GM19025 (cell line): ENCODE measurements around the gene TIMM10.

ENCODE experiments used
- ATAC-seq: cut with Tn5 transposase; IDR thresholded peaks from one replicate; pipeline ENCODE4 v1.9.1; 2021; ENCODE audit warnings: mild to moderate bottlenecking, low read depth, moderate library complexity; ENCODE audit not compliant: unreplicated experiment

Gene TIMM10

DNA sequence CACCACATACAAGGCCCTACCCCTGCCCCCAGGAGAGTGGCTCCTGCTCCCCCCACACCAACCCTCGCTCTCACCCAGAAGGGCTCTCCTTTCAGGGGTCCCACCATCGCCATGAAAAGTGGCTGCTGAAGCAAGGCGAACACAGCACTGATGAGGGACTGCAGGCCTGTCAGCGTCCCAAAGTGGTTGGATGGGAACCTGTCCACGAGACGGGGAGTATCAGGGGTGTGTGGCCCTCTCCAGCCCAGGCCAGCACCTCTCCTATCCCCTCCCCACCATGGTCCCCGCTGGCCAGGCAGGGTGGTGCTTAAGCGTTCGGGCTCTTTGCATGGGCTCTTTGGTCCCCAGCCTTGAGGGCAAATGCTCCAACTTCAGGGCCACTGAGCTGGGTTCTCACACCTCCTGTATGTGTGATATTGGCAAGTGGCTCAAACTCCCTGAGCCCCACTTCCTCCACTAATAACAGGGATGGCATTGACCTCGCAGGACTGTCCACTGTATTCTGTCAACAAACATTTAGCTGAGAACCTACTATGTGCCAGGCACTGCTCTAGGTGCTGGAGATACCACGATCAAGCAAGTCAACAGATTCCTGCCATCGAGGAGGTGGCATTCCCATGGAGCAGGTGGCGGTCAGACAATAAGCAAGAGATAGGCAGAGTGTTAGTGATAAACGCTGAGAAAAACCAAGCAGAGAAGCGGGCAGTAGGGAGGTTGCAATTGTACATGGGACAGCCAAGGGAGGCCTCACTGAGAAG, 43.4 kb downstream of the TIMM10 start:
- no peak for ATAC-seq

DNA sequence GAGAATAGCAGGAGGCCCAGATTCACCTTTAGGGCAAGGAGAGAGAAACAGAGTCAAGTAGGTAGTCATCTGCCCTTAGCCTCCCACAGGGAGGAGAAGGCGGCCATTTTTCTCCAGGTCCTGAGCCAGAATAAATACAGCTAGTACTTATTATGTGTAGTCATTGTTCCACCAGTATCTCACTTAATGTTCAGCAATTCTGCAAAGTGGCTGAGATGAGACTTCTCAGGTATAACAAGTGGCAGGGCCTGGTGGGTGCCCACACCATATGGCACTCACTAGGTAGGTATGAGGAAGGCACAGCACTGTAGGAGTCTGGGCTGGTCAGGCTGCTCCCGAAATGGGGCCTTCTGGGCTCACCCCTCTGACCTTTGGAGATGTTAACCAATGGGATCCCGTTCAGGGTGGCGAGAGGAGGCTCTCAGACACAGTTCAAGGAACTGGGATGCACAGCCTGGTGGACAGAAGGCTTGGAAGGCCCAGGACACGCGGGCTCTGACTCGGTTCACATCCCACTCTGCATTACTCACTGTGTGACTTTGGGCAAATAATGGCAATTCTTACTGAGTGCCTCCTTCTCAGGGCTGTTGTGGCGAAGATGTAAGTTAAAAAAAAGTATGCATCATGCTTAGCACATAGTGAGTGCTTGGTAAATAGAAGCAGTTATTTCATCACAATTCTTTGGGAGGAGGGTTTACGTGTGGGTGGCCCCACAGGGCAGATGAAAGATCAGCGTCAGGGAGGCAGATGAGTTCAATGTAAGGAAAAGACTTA, 45.1 kb downstream of the TIMM10 start:
- ATAC-seq, result no peak

DNA sequence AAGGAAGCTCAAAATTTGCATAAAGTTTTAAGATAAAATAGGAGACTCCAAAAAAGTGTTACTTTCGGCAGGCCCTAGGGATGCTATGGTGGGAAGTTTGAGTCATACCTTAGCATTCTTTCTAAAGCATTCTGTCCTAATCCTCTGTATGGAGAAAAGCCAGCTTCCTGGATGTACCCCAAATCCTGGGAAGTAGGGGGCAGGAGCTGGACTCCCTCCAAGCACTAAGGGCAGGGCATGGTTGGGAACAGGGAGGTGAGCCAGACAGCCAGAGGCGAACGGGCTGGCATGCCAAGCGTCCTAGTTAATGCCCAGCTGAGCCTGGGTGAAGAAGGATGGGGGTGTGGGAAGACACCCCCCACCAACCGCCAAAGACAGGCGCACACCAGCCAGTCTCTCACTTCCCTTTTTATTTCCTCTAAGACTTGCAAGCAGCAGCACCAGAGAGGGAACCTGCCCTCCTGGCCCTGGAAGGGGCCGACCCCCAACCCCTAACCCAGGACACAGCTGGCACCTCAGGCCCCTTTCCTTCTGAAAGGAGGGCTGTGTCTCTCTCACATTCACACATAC, 46.3 kb downstream of the TIMM10 start:
- no peak for ATAC-seq

DNA sequence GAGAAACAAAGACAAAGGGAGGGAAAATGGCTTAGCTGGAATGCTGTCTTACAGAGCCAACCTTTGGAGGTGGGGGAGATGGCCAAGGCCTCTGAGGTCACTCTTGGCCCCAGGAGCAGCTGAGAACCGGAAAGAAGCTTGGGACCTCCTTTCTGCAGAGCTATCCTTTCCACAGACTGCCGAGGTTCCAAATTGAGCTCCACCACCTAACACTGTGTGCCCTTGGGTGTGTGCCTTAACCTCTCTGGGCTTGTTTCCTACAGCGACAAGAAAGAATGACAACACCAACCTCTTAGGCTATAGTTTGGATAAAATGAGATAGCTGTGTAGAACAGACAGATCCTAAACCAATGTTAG, 47.0 kb downstream of the TIMM10 start:
- no peak for ATAC-seq

GRCh38 chr11:57482782-57483561, 47.6 kb downstream of the TIMM10 start:
- no peak for ATAC-seq

DNA sequence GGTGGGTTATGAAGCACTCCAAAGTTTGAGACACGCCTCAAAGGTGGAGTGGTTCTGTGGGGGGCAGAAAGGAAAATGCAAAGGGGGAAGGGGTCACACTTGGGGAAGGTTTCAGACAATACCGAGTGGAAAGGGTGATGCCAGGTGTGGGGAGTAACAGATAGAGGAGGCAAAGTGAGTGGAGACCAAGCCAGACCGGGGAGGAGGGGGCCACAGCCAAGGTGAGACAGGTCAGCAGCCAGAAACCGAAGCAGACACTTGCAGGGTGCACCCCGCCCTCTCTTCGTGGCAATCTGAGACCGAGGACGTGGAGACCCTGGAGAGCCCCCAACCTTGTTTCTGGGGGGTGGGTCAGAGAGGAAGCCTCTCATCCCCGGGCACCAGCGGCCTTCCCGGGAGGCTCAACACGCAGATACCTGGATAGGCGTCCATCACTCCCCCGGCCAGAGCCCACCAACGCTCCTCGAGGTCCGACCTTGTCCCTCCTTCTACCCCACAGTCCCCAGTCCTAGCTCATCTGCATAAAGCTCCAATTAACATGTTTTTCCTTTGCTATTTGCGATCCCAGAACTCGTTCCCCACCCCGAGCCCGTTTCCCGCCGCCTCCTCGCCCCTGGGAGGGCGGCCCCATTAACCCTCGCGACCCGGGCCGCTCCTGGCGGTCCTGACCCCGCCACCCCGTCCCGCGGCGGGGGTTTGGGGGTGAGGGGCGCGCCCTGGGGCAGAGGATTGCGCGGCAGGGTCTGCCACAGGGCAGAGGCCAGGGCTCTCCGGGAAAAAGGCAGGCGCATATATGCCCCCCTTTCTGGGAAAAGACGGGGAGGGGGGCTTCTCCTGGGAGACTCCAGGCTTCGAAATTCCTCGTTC, 48.4 kb downstream of the TIMM10 start:
- no peak for ATAC-seq

DNA sequence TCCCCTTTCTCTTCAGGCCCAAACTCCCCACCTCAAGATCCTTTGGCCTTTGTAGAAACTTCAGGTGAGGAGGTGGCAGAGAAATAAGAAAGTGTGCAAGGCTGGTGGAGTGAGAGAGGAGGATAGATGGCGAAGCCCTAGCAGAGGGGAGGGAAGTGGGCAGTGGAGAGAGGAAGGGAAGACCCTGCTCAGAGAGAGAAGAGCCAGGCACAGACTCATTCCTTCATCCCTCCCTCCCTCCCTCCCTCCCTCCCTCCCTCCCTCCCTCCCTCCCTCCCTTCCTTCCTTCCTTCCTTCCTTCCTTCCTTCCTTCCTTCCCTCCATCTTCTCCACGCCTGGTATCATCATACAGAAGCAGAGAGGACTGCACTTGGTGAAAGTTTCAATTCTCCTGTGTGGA, 49.2 kb downstream of the TIMM10 start:
- ATAC-seq, result no peak

DNA sequence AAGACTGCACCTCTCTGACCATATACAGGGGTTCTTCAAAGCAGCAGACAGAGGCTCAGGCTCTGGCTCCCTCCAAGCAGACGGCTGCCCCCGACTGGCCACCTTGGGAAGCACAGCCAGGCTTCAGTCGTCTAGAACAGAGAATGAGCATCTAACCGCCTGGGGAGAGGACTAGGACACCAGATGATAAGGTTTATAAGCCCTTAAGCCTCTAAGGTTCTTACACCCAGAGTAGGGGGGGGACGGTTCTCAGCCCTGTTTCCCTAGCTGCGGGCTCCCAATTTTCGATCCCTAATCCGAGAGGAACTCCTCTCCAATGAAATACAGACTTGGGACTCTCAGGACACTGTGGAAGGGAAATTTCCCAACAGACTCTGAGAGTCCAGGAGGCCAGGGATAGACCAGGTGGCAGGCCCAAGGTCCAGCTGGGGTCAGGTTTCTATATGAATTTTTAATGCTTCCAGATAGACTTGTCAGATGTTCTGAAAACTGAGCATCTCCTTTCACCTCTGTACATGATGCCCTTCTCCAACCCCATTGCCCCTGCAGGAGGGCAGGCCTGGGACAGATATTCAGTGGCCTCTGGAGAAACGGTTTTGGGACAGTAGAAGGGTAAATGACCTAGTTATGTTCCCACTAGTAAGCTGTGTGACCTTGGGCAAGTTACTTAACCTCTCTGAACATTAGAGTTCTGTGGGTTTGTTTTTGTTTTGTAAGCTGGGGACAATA, 50.0 kb downstream of the TIMM10 start:
- no peak for ATAC-seq

GRCh38 chr11:57479911-57480310, 50.6 kb downstream of the TIMM10 start:
- ATAC-seq, result no peak

DNA sequence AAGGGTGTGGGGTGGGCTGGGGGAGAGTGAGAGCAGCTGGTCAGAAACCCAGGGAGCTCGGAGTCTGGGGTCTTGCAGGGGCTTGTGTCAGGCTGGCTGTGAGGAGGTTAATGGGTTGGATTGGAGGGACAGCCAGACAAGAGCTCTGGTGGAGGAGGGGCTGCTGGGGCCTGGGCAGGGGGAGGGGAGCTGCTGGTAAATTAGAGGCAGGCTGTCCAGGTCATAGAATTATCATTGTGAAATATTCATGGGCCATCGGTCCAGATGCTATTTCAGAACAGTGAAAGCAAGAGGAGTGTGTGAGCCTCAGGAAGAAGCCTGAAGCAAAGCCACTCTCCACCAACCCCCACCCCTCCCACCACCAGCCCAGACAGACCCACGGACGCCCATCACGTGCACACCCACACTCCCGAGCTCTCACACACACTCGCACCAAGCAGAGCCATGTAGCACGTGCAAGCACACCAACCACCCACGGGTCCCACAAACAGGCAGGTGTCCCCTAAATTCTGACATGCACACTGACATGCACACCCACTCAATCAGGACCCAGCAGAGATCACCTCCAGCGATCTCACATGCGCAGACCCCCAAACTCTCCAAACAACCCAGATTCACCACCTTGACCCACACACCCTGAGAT, 51.4 kb downstream of the TIMM10 start:
- ATAC-seq, result no peak
